SK-N-MC (cell line): ENCODE measurements around the gene CPM.

Source experiments
- EZH2 ChIP-seq: fragments of 200-600 bp; sonication (generic); IDR thresholded peaks from one replicate; pipeline ENCODE4 v1.6.1; 2017; ENCODE audit warnings: antibody characterized with exemption
- FOXP2 ChIP-seq: optimal IDR thresholded peaks from 2 replicates; pipeline ENCODE3; 2011; ENCODE audit warnings: mild to moderate bottlenecking, moderate library complexity; ENCODE audit not compliant: insufficient read depth; ENCODE audit errors: extremely low read length, control extremely low read depth
- POLR2AphosphoS5 ChIP-seq: IDR thresholded peaks from 2 replicates; pipeline ENCODE4 v1.6.1; 2012; ENCODE audit warnings: mild to moderate bottlenecking, low read depth, low read length, borderline replicate concordance

DNA sequence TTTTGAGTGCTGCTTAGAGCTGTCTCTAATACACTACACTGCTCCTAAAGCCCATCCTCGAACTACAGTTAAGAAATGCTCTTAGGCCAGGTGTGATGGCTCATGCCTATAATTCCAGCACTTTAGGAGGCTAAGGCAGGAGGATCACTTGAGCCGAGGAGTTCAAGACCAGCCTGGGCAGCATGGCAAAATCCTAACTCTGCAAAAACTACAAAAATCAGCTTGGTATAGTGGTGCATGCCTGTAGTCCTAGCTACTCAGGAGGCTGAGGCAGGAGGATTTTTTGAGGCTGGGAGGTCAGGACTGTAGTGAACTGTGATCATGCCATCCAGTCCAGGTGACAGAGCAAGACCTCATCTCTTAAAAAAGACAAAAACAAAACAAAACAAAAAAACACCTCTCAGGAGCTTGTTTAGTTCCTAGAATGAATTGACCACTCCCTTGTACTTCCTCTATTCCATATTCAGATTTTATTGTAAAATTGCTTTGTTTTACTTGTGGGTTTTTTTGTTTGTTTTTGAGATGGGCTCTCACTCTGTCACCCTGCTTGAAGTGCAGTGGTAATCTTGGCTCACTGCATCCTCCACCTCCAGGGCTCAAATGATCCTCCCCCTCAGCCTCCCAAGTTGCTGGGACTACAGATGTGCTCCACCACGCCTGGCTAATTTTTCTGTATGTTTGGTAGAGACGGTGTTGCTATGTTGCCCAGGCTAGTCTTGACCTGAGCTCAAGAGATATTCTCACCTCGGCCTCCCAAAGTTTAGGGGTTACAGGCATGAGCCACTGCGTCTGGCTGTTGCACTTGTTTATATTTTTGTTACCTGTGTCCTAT is 111.4 kb downstream of the CPM start:
- TF ChIP-seq EZH2, result no peak
- no peak for TF ChIP-seq POLR2AphosphoS5
- TF ChIP-seq FOXP2, result no peak
